Coronary artery (tissue), 2 donors: Measurements from ENCODE around the gene ALKBH7.
"Not testable (repeated sequence)": the region's sequence is repeated elsewhere in the genome, so short reads cannot be mapped to it uniquely, and the experiment has no call there.

ENCODE experiments used
- DNase-seq: peaks from one replicate; pipeline ENCODE4 v3.0.0-alpha.2; 2017; ENCODE audit warnings: low spot score
- H3K27ac ChIP-seq, 2 donors: fragments of 200-600 bp; sonication (generic); one replicate each; pipeline ENCODE4 v1.5.1; 2016 to 2019
- H3K4me3 ChIP-seq: fragments of 200-600 bp; sonication (generic); 2 replicates; pipeline ENCODE4 v1.5.1; 2016; ENCODE audit warnings: mild to moderate bottlenecking, moderate library complexity
- TF ChIP-seq, protein P1 (sequence below): fragments of 200-600 bp; sonication (generic); IDR thresholded peaks from one replicate; pipeline ENCODE4 v1.5.1; 2019; ENCODE audit warnings: antibody characterized with exemption

ALKBH7 gene

DNA sequence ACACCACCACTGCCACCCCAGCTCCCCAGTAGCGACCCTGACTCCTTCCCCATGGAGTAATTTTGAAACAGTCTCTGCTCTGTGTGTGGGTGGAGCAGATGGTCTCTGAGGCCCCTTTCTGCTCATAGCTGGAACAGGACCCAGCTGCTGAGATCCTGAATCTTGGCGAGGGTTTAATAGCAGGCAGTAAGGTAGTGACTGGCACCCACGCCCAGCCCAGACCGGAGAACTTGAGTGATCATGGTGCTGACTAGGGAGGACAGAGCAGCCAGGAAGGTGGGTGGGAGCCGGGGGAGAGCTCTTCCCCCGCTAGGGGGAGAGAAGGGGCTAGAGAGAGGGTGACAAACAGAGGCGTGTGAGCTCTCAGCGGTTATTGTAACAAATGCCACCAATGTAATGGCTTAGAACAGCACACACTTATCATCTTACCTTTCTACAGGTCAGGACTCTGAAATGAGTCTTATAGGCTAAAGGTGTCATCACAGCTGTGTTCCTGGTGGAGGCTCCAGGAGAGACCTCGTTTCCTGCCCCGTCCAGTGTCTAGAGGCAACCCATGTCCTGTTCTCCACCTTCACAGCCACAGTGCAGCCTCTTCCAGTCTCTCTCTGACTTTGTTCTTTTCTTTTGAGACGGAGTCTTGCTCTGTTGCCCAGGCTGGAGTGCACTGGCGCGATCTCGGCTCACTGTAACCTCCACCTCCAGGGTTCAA, 31.9 kb upstream of the ALKBH7 start:
- no peak overlapping the region for H3K4me3 ChIP-seq
- TF ChIP-seq, protein P1, sequence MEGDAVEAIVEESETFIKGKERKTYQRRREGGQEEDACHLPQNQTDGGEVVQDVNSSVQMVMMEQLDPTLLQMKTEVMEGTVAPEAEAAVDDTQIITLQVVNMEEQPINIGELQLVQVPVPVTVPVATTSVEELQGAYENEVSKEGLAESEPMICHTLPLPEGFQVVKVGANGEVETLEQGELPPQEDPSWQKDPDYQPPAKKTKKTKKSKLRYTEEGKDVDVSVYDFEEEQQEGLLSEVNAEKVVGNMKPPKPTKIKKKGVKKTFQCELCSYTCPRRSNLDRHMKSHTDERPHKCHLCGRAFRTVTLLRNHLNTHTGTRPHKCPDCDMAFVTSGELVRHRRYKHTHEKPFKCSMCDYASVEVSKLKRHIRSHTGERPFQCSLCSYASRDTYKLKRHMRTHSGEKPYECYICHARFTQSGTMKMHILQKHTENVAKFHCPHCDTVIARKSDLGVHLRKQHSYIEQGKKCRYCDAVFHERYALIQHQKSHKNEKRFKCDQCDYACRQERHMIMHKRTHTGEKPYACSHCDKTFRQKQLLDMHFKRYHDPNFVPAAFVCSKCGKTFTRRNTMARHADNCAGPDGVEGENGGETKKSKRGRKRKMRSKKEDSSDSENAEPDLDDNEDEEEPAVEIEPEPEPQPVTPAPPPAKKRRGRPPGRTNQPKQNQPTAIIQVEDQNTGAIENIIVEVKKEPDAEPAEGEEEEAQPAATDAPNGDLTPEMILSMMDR = no peak
- DNase-seq = no peak
- H3K27ac ChIP-seq = no peak overlapping the region

DNA sequence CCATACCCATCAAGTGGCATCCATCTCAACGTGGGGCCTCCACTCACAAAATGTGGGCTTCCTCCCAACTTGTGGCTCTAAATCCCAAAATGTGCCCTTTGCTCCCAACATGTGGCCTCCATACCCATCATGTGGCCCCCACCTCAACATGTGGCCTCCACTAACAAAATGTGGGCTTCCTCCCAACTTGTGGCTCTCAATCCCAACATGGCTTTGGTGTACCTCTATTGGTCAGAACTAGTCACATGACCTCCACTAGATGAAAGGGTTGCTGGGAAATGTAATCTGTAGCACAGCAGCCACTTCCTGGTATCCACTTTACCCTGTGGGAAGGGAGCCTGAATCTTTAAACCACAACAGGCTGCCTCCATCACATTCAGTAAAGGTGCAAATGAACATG, 29.1 kb upstream of the ALKBH7 start:
- no peak for DNase-seq
- H3K4me3 ChIP-seq = no peak overlapping the region
- TF ChIP-seq, protein P1 = no peak
- H3K27ac ChIP-seq = no peak overlapping the region

DNA sequence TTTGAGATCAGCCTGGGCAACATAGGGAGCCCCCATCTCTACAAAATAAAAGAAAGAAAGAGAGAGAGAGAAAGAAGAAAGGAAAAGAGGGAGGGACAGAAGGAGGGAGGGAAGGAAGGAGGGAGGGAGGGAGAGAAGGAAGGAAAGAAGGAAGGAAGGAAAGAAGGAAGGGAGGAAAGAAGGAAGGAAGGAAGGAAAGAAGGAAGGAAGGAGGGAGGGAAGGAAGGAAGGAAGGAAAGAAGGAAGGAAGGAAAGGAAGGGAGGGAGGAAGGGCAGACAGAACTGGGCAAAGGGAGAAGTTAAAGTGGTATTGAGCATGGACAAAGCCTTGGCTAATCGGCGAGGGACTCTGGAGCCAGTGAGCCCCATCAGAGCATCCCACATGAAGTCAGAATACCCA, 23.3 kb upstream of the ALKBH7 start:
- not testable (repeated sequence) for H3K27ac ChIP-seq, H3K4me3 ChIP-seq, DNase-seq

DNA sequence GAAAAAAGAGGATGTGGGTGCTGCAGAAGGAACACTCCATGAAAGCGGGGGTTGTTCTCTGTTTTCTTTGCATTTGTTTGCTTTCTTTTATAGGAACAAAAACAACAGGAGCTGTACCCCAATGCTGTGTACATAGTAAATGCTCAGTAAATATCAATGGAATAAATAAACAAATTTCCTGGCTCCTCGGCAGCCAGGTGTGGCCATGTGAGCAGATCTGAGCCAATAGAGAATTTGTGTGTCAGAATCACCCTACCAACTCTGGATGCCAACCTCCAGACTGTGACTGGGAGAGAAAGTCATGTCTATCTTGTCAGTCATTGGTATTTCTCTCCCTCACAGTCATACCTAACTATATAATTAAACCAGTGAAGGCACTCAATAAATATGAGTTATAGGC, 21.9 kb upstream of the ALKBH7 start:
- TF ChIP-seq, protein P1 = no peak
- H3K27ac ChIP-seq = no peak overlapping the region

DNA sequence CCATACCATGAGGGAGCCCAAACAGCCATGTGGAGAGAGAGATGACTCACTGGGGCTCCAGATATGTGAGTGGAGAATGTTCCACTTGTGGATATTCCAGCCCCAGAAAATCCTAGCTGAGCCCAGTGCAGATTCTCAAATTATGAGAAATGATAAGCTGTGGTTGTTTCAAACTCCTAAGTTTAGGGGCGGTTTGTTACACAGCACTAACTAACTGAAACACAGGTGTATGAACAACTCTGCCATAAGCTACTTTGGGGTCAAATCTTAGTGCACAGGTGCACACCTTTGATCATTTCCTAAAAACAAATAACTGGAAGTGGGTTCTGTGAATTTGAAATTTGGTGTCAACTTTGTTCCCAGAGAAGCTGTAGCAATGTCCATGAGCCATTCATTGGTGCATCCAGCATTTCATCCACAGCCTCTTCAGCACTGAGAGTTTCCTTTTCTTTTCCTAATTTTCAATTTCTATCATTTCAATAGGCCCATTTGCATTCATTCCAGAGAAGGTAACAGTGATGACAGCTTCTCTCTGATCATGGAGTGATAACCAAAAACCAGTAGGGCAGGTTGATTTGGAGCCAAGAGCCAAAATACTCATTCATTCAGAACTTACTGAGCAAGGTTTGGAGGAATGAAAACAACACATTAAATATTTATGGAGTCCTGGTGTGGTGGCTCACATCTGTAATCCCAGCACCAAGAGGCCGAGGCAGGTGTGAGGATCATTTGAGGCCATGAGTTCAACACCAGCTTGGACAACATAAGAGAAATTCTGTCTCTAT, 20.0 kb upstream of the ALKBH7 start:
- no peak overlapping the region for H3K4me3 ChIP-seq
- TF ChIP-seq, protein P1 = no peak
- no peak for DNase-seq
- no peak overlapping the region for H3K27ac ChIP-seq

More for the DNA sequence above, 21.9 kb upstream of the ALKBH7 start:
- no peak for DNase-seq
- H3K4me3 ChIP-seq = no peak overlapping the region

DNA sequence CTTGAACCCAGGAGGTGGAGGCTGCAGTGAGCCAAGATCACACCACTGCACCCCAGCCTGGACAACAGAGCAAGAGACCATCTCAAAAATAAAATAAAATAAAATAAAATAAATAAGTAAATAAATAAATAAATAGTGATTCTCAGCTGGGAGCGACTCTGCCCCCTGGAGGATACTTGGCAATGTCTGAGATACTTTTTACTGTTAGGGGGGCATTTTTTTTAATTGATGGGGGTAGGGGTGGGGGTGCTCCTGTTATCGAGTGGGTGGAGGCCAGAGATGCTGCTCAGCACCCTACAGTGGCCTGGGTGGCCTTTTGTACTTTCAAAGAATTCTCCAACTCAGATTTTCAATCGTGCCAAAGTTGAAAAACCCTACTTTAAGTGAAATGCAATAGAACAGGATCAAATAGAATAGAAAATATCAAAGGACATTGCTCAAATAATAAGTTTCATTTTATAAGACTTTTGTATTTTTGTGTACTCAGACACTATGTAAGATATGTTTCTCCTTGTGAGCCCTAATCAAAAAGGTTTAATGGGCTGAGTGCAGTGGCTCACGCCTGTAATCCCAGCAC, 18.4 kb upstream of the ALKBH7 start:
- no peak for DNase-seq
- H3K27ac ChIP-seq = no peak overlapping the region

DNA sequence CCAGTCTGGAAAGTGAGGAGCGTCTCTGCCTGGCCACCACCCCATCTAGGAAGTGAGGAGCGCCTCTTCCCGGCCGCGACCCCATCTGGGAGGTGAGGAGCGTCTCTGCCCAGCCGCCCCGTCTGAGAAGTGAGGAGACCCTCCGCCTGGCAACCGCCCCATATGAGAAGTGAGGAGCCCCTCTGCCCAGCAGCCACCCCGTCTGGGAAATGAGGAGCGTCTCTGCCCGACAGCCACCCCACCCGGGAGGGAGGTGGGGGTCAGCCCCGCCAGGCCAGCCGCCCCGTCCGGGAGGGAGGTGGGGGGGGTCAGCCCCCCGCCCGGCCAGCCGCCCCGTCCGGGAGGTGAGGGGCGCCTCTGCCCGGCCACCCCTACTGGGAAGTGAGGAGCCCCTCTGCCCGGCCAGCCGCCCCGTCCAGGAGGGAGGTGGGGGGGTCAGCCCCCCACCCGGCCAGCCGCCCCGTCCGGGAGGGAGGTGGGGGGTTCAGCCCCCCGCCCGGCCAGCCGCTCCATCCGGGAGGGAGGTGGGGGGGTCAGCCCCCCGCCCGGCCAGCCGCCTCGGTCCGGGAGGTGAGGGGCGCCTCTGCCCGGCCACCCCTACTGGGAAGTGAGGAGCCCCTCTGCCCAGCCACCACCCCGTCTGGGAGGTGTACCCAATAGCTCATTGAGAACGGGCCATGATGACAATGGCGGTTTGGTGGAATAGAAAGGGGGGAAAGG, 17.1 kb upstream of the ALKBH7 start:
- not testable (repeated sequence) for DNase-seq, H3K4me3 ChIP-seq, H3K27ac ChIP-seq

More for the DNA sequence above, 18.4 kb upstream of the ALKBH7 start:
- no peak overlapping the region for H3K4me3 ChIP-seq
- TF ChIP-seq, protein P1 = no peak
